ENCODE data around the gene PEF1. TPM values are rescaled to one million over a fixed set of nuclear protein-coding genes. Genes with fewer than 3 reads are reported as not detected.

Gene PEF1
- total RNA-seq, 2 donors from 2014 or later: 42.9 to 66.8 TPM

DNA sequence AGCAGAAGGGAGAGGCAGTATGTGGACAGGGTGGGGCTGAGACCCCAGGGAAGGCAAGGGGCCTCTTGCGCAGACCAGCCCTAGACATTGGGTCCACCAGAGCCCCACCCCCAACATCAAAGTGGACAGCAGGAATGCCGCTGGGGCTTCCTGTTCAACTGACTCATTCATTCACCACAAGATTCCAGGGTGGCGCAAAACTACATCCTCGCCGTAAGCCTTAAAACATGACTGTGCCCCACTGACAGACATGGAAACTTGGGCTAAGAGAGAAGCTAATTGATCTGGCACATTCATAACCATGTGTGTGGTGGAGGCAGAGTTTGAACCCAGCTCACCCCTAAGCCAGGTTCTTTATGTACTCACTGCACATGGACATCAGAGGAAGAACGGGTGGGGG is 45.2 kb upstream of the PEF1 start:
- Histone ChIP-seq H3K27me3 (no peaks in the 10 kb centered on the region), H3K9me3 (no peaks in the 10 kb centered on the region), H3K4me3 (no peak overlapping the region), H3K27ac (no peak overlapping the region), H3K4me1 (no peaks in the 10 kb centered on the region), H3K36me3 (no peaks in the 10 kb centered on the region)
- no peak for DNase-seq (ENCODE audit: low spot score)
- TF ChIP-seq, protein P1, sequence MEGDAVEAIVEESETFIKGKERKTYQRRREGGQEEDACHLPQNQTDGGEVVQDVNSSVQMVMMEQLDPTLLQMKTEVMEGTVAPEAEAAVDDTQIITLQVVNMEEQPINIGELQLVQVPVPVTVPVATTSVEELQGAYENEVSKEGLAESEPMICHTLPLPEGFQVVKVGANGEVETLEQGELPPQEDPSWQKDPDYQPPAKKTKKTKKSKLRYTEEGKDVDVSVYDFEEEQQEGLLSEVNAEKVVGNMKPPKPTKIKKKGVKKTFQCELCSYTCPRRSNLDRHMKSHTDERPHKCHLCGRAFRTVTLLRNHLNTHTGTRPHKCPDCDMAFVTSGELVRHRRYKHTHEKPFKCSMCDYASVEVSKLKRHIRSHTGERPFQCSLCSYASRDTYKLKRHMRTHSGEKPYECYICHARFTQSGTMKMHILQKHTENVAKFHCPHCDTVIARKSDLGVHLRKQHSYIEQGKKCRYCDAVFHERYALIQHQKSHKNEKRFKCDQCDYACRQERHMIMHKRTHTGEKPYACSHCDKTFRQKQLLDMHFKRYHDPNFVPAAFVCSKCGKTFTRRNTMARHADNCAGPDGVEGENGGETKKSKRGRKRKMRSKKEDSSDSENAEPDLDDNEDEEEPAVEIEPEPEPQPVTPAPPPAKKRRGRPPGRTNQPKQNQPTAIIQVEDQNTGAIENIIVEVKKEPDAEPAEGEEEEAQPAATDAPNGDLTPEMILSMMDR (IDR thresholded peaks at IDR 0.05): no peak

DNA sequence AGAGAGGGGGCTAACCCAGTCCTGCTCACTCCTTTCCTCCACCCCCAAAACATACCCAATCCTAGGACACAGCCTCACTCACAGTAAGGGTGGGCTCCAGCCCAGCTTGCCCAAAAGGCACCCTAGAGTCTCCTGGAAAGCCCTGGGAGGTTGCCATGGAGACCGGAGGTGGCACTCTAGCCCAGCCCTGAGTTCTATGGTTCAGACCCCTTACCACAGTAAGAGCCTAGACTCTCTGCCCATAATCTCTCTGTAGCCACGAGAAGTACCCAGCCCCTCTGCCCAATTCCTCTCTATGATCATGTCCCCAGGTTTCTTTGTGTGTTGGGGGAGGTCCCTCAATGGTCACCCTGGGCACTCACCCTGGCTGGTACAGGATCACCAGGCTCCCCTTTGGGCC is 44.7 kb upstream of the PEF1 start:
- no peaks in the 10 kb centered on the region for H3K27me3 ChIP-seq
- no peaks in the 10 kb centered on the region for H3K36me3 ChIP-seq
- H3K4me3 ChIP-seq: no peak overlapping the region
- no peak for DNase-seq (ENCODE audit: low spot score)
- H3K9me3 ChIP-seq: no peaks in the 10 kb centered on the region
- no peak overlapping the region for H3K27ac ChIP-seq
- H3K4me1 ChIP-seq: no peaks in the 10 kb centered on the region
- TF ChIP-seq, protein P1 (IDR thresholded peaks at IDR 0.05): no peak

DNA sequence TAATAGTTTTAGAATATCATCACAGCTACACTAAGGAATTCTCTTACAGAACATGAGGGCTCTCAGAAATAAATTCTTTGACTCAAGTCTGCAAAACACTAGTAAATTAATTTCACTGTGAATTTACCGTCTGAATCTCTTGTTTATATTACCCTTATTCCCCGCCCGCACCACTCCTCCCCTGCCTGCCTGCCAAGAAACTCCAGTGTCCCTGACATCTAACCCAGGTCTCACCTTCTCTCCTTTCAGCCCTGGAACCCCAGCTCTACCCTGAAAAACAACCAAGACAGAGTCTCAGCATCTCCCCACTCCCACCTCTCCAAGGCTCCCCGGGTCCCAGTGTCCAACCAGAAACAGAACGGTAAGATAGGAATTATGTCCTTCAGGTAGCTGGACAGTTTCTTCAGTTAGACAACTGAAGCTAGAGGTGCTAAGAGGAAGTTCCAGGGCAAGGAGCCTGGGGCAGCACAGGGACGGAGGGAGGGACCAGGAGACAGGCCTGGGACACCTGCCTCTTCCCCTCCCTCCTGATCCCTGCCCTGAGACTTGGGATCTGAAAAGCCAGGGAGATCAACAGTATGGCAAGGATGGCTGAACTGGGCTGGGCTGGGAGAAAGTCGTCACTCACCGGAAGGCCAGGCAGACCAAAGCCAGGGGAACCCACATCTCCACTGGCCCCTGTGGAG is 43.7 kb upstream of the PEF1 start:
- no peaks in the 10 kb centered on the region for H3K36me3 ChIP-seq
- DNase-seq (ENCODE audit: low spot score): no peak
- no peak overlapping the region for H3K4me3 ChIP-seq
- no peaks in the 10 kb centered on the region for H3K4me1 ChIP-seq
- H3K27me3 ChIP-seq: no peaks in the 10 kb centered on the region
- H3K9me3 ChIP-seq: no peaks in the 10 kb centered on the region
- no peak overlapping the region for H3K27ac ChIP-seq
- TF ChIP-seq, protein P1 (IDR thresholded peaks at IDR 0.05): no peak

- Histone ChIP-seq H3K9me3 (no peaks in the 10 kb centered on the region), H3K36me3 (peaks cover 3% of the 10 kb centered on the region), H3K4me3 (no peak overlapping the region), H3K27ac (no peak overlapping the region), H3K4me1 (no peaks in the 10 kb centered on the region), H3K27me3 (no peaks in the 10 kb centered on the region)
- TF ChIP-seq, protein P1 (IDR thresholded peaks at IDR 0.05): no peak
- no peak for DNase-seq (ENCODE audit: low spot score)
Measured at GRCh38 chr1:31687601-31688000, 42.9 kb upstream of the PEF1 start.

- no peaks in the 10 kb centered on the region for H3K4me1 ChIP-seq
- no peaks in the 10 kb centered on the region for H3K9me3 ChIP-seq
- peaks cover 7% of the 10 kb centered on the region for H3K36me3 ChIP-seq
- TF ChIP-seq, protein P1 (IDR thresholded peaks at IDR 0.05): no peak
- DNase-seq (ENCODE audit: low spot score): no peak
- no peak overlapping the region for H3K27ac ChIP-seq
- no peaks in the 10 kb centered on the region for H3K27me3 ChIP-seq
- H3K4me3 ChIP-seq: no peak overlapping the region
Measured at GRCh38 chr1:31685795-31686194, 41.1 kb upstream of the PEF1 start.

- no peak overlapping the region for H3K4me3 ChIP-seq
- peaks cover 7% of the 10 kb centered on the region for H3K36me3 ChIP-seq
- no peak for DNase-seq (ENCODE audit: low spot score)
- no peaks in the 10 kb centered on the region for H3K4me1 ChIP-seq
- H3K27ac ChIP-seq: no peak overlapping the region
- H3K27me3 ChIP-seq: no peaks in the 10 kb centered on the region
- TF ChIP-seq, protein P1 (IDR thresholded peaks at IDR 0.05): peak in 1 of 2 donors; percentile 46
- H3K9me3 ChIP-seq: no peaks in the 10 kb centered on the region
Measured at GRCh38 chr1:31683997-31684396, 39.3 kb upstream of the PEF1 start.

All from right atrium auricular region (tissue), 2 donors.